Fibroblast of pulmonary artery (primary cell): ENCODE results near the gene PNLIP.

ENCODE experiments used
- DNase-seq: peaks from one replicate; pipeline ENCODE4 v3.0.0-alpha.2; 2010; ENCODE audit warnings: low read depth
- H3K4me3 ChIP-seq: replicated peaks from 2 replicates; pipeline ENCODE4 v1.5.1; 2011; ENCODE audit warnings: low read depth, mild to moderate bottlenecking, control low read depth, low read length, moderate library complexity
- CTCF ChIP-seq: IDR thresholded peaks from 2 replicates; pipeline ENCODE4 v1.5.1; 2011; ENCODE audit warnings: mild to moderate bottlenecking, control low read depth, low read length, inconsistent platforms; ENCODE audit errors: missing control alignments

Gene PNLIP

GRCh38 chr10:116590590-116591444, 45.1 kb downstream of the PNLIP start, which contains the start of gene PNLIPRP1:
TSS of gene PNLIPRP1 (plus strand) at chr10:116590959. CDS start at chr10:116591130, 171 bp downstream.
- DNase-seq: no peak
- no peak for TF ChIP-seq CTCF
- H3K4me3 ChIP-seq: no peak within 1 kb of the TSS

GRCh38 chr10:116593139-116593740, 47.5 kb downstream of the PNLIP start:
- no peak overlapping the region for H3K4me3 ChIP-seq
- no peak for DNase-seq
- TF ChIP-seq CTCF: no peak

GRCh38 chr10:116594525-116595035, 48.8 kb downstream of the PNLIP start:
- H3K4me3 ChIP-seq: no peak overlapping the region
- no peak for DNase-seq
- no peak for TF ChIP-seq CTCF

- DNase-seq: no peak
- no peak overlapping the region for H3K4me3 ChIP-seq
- TF ChIP-seq CTCF: no peak
Measured at GRCh38 chr10:116596062-116596461, 50.3 kb downstream of the PNLIP start.

- TF ChIP-seq CTCF: no peak
- no peak overlapping the region for H3K4me3 ChIP-seq
- DNase-seq: no peak
Measured at GRCh38 chr10:116597543-116597942, 51.8 kb downstream of the PNLIP start.

- TF ChIP-seq CTCF: no peak
- no peak overlapping the region for H3K4me3 ChIP-seq
- no peak for DNase-seq
Measured at GRCh38 chr10:116598329-116598728, 52.6 kb downstream of the PNLIP start.
